DND-41 (cell line): Measurements from ENCODE around the gene RNF157.
A peak's percentile ranks its signal among the peaks of the same experiment; 100 is the strongest.

Experiments
- ATAC-seq: fragments of 200-7000 bp; cut with Tn5 transposase; 3 replicates; pipeline ENCODE4 v1.9.1; 2021; ENCODE audit warnings: low read depth; ENCODE audit not compliant: insufficient read depth
- DNase-seq: peaks from one replicate; pipeline ENCODE4 v3.0.0-alpha.2; 2020
- H2AFZ ChIP-seq: 2 replicates; pipeline ENCODE4 v1.6.0; 2012; ENCODE audit warnings: low read depth, low read length
- H3K27ac ChIP-seq: 2 replicates; pipeline ENCODE4 v1.5.1; 2012; ENCODE audit warnings: low read length, inconsistent platforms
- H3K27me3 ChIP-seq: fragments of 200-600 bp; sonication (generic); 2 replicates; pipeline ENCODE4 v1.6.0; 2012; ENCODE audit warnings: low read length, mild to moderate bottlenecking, inconsistent platforms; ENCODE audit not compliant: insufficient read depth, poor library complexity
- H3K36me3 ChIP-seq: 2 replicates; pipeline ENCODE4 v1.5.1; 2012; ENCODE audit warnings: low read length, inconsistent platforms; ENCODE audit not compliant: insufficient read depth
- H3K4me1 ChIP-seq: 2 replicates; pipeline ENCODE4 v1.5.1; 2012; ENCODE audit warnings: mild to moderate bottlenecking, low read length; ENCODE audit not compliant: insufficient read depth
- H3K4me2 ChIP-seq: 2 replicates; pipeline ENCODE4 v1.6.0; 2012; ENCODE audit warnings: mild to moderate bottlenecking, moderate library complexity, low read length, inconsistent platforms; ENCODE audit not compliant: insufficient read depth
- H3K4me3 ChIP-seq, 2 experiments: fragments of 200-600 bp in 1 of 2; shearing (Covaris generic) in 1 of 2; 2 replicates each; pipeline ENCODE4 v1.5.1; 2012 to 2016; ENCODE audit warnings: inconsistent platforms in 2 of 2, low read length in 2 of 2, mild to moderate bottlenecking in 2 of 2, low read depth in 1 of 2, moderate library complexity in 1 of 2
- H3K79me2 ChIP-seq: 2 replicates; pipeline ENCODE4 v1.6.0; 2012; ENCODE audit warnings: low read length, inconsistent platforms; ENCODE audit not compliant: insufficient read depth
- H3K9ac ChIP-seq: 2 replicates; pipeline ENCODE4 v1.6.0; 2012; ENCODE audit warnings: low read depth, mild to moderate bottlenecking, inconsistent platforms, low read length, moderate library complexity
- H3K9me3 ChIP-seq: 2 replicates; pipeline ENCODE4 v1.5.1; 2012; ENCODE audit warnings: low read length, moderate library complexity, mild to moderate bottlenecking, inconsistent platforms; ENCODE audit not compliant: insufficient read depth, severe bottlenecking
- H4K20me1 ChIP-seq: 2 replicates; pipeline ENCODE4 v1.6.0; 2012; ENCODE audit warnings: low read length; ENCODE audit not compliant: insufficient read depth
- EZH2 ChIP-seq: IDR thresholded peaks from 3 replicates; pipeline ENCODE4 v1.6.1; 2012; ENCODE audit warnings: borderline replicate concordance, low read depth, mild to moderate bottlenecking, moderate library complexity, low read length, inconsistent platforms; ENCODE audit not compliant: severe bottlenecking
- TF ChIP-seq, protein P1 (sequence below): IDR thresholded peaks from 2 replicates; pipeline ENCODE4 v1.5.1; 2012; ENCODE audit warnings: borderline replicate concordance, low read length, moderate library complexity, mild to moderate bottlenecking; ENCODE audit not compliant: poor library complexity, severe bottlenecking; ENCODE audit errors: extremely low read depth

The RNF157 gene

DNA sequence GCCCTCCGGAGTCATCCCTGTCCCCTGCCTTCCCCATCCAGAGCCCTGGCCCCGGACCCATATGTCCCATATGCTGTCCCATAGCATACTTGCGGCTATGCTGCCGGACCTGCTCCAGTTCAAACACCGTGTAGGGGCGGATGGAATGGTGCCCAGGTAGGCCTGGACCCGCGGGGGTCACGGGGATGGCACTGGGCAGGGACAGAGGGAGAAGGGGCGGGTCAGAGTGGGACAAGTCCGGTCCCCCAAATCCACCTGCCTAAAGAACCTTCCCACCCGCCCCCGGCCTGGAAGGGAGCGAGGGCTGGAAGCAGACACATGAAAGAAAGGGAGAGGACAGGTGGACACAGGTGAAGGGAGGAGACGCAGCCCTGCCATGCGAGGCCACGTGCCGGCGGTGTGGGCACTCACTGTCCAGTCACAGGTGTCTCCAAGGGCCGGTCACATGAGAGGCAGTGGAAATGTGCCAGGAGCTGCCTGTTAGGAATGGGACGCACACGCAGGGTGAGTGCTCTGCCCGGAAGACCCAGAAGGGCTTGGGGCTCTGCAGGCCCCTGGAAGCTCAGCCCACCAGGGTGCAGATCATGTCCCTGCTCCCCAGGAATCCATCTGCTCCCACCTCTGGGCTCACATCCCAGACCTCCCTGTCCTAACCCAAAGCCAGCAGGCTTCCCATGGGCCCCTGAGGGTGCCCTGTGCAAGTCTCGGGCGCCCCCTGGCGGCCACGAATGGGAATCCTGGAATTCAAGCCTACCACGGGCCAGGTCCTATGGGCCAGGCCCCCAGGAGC lies 38.9 kb upstream of the RNF157 start:
- DNase-seq (peak; percentile 85), ATAC-seq (peak; percentile 97)
- H3K27me3 ChIP-seq: no peaks in the 10 kb centered on the region
- no peak overlapping the region for H3K9ac ChIP-seq
- no peak for TF ChIP-seq EZH2
- TF ChIP-seq, protein P1, sequence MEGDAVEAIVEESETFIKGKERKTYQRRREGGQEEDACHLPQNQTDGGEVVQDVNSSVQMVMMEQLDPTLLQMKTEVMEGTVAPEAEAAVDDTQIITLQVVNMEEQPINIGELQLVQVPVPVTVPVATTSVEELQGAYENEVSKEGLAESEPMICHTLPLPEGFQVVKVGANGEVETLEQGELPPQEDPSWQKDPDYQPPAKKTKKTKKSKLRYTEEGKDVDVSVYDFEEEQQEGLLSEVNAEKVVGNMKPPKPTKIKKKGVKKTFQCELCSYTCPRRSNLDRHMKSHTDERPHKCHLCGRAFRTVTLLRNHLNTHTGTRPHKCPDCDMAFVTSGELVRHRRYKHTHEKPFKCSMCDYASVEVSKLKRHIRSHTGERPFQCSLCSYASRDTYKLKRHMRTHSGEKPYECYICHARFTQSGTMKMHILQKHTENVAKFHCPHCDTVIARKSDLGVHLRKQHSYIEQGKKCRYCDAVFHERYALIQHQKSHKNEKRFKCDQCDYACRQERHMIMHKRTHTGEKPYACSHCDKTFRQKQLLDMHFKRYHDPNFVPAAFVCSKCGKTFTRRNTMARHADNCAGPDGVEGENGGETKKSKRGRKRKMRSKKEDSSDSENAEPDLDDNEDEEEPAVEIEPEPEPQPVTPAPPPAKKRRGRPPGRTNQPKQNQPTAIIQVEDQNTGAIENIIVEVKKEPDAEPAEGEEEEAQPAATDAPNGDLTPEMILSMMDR: peak; percentile 95
- no peaks in the 10 kb centered on the region for H4K20me1 ChIP-seq
- no peaks in the 10 kb centered on the region for H3K79me2 ChIP-seq
- no peak overlapping the region for H3K4me3 ChIP-seq
- H3K4me2 ChIP-seq: no peak overlapping the region
- H3K36me3 ChIP-seq: no peaks in the 10 kb centered on the region
- no peak overlapping the region for H2AFZ ChIP-seq
- no peaks in the 10 kb centered on the region for H3K9me3 ChIP-seq
- H3K4me1 ChIP-seq: no peaks in the 10 kb centered on the region
- H3K27ac ChIP-seq: peak overlapping the region; percentile 34; the same call in 1 of the 2 replicates

DNA sequence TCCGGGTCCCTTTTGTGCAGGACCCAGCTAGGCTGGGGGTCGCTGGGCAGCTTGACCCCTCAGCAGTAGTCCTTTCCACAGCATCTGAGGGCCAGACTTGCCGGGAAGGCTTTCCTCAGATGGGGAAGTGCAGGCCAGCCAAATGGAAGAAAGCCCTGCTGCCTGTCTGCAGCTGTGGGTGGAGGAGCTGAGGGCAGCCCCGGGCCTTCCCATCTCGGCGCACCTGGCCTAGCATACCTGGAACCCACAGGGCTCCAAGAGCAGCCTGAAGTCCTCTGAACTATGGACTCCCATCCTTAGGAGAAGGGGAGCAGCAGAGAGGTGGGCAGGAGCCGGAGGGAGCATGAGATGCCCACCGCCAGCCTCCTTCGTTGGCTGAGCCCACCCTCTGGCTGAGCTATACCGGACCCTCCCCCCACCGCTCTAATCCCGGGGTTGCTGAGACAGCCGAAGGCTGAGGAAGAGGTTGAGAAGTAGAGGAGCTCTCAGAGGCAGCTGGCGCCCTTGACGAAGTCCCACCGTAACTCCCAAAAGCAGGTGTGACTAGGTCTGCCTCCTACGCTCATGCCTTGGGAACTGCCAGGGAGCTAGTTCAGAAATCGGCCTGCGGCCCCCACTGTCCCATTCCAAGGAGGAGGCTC lies 38.1 kb upstream of the RNF157 start:
- H2AFZ ChIP-seq: no peak overlapping the region
- ATAC-seq: no peak
- H3K27me3 ChIP-seq: no peaks in the 10 kb centered on the region
- no peak overlapping the region for H3K27ac ChIP-seq
- DNase-seq: no peak
- no peaks in the 10 kb centered on the region for H3K9me3 ChIP-seq
- TF ChIP-seq, protein P1: no peak
- no peak for TF ChIP-seq EZH2
- no peaks in the 10 kb centered on the region for H4K20me1 ChIP-seq
- no peak overlapping the region for H3K4me3 ChIP-seq
- no peaks in the 10 kb centered on the region for H3K79me2 ChIP-seq
- H3K36me3 ChIP-seq: no peaks in the 10 kb centered on the region
- no peak overlapping the region for H3K4me2 ChIP-seq
- H3K4me1 ChIP-seq: no peaks in the 10 kb centered on the region
- no peak overlapping the region for H3K9ac ChIP-seq

DNA sequence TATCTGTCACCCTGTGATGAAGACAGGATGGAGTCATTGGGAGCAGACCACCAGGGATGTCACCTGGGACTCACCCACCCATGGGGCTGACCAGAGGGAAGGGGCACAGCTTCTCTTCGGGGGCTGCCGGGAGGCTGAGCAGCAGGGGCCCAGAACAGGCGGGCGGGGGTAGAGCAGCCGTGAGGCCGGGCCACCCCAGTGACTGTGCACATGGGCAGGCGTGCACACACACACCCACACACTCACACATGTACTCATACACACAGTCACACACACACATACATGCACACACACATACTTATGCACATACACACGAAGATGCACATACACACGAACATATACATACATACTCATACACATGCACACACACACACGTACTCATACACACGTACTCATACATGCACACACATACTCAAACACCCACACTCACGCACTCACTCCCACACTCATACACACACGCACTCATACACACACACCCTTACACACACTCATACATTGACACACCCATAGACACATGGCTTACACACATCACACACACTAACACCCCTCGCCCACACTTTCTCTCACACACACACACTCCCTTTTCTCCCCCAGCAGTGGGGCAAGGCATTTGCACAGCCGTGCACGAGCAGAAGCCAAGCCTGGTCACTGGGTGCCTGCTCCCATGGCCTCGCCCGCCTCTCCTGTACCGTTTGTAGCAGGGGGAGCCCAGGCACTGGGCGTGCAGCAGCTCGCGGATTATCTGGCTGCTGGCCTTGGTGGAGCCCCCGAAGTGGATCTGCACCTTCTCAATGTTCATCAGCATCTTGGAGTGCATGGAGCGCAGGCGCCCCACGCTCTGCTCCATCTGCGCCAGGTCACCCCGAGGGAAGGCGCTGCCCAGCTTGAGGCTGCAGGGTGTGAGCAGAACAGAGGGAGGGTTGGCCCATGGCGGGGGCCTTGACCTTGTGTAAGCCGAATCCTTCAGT lies 37.3 kb upstream of the RNF157 start:
- Histone ChIP-seq H4K20me1 (no peaks in the 10 kb centered on the region; the same call in 1 of the 2 replicates), H2AFZ (no peak overlapping the region), H3K4me2 (no peak overlapping the region), H3K79me2 (no peaks in the 10 kb centered on the region), H3K4me3 (no peak overlapping the region), H3K9me3 (no peaks in the 10 kb centered on the region), H3K36me3 (no peaks in the 10 kb centered on the region), H3K27ac (no peak overlapping the region), H3K4me1 (no peaks in the 10 kb centered on the region), H3K27me3 (no peaks in the 10 kb centered on the region), H3K9ac (no peak overlapping the region)
- no peak for DNase-seq
- ATAC-seq: no peak
- TF ChIP-seq EZH2: no peak
- TF ChIP-seq, protein P1: no peak
